Thoracic aorta (tissue), 2 donors: Measurements from ENCODE around the gene FAM227A. TPM values are rescaled to one million over a fixed set of nuclear protein-coding genes. Genes with fewer than 3 reads are reported as not detected.

Experiments
- ATAC-seq: fragments of 150-250 bp; one replicate; pipeline ENCODE4 v1.8.0; 2017; ENCODE audit warnings: low read depth; ENCODE audit not compliant: insufficient number of reproducible peaks, low FRiP score
- DNase-seq: peaks from one replicate; pipeline ENCODE4 v3.0.0-alpha.2; 2020; ENCODE audit warnings: low spot score
- H3K27ac ChIP-seq, 2 donors: fragments of 200-600 bp; sonication (generic); 1 replicate in 1 of 2; 2 replicates in 1 of 2; pipeline ENCODE4 v1.5.1; 2016; ENCODE audit warnings: mild to moderate bottlenecking in 2 of 2, moderate library complexity in 2 of 2
- H3K27me3 ChIP-seq: fragments of 200-600 bp; sonication (generic); replicated peaks from 2 replicates; pipeline ENCODE4 v1.6.0; 2016; ENCODE audit warnings: mild to moderate bottlenecking; ENCODE audit not compliant: insufficient read depth
- H3K36me3 ChIP-seq: fragments of 200-600 bp; sonication (generic); one replicate; pipeline ENCODE4 v1.5.1; 2016
- H3K4me1 ChIP-seq, 2 donors: fragments of 200-600 bp; sonication (generic); 1 replicate in 1 of 2; 2 replicates in 1 of 2; pipeline versions ENCODE4 v1.5.1 to v1.6.0; 2016; ENCODE audit warnings: low read depth in 2 of 2, mild to moderate bottlenecking in 1 of 2; ENCODE audit not compliant: control insufficient read depth in 1 of 2
- H3K4me3 ChIP-seq: fragments of 200-600 bp; sonication (generic); 2 replicates; pipeline ENCODE4 v1.5.1; 2016; ENCODE audit warnings: mild to moderate bottlenecking
- H3K9me3 ChIP-seq: fragments of 200-600 bp; sonication (generic); 2 replicates; pipeline ENCODE4 v1.5.1; 2016
- CTCF ChIP-seq: fragments of 200-600 bp; sonication (generic); IDR thresholded peaks from one replicate; pipeline ENCODE4 v1.5.1; 2019; ENCODE audit warnings: antibody characterized with exemption
- total RNA-seq, 2 donors: library from RNA; depleted of rRNA; stranded (reverse); fragments of >200 nt; gene quantifications; one replicate each; pipeline versions ENCODE4 v1.1.0 to v1.2.3, GENCODE V29; 2016

Gene FAM227A
- total RNA-seq, 2 donors from 2014 or later: 0.71 to 1.9 TPM

DNA sequence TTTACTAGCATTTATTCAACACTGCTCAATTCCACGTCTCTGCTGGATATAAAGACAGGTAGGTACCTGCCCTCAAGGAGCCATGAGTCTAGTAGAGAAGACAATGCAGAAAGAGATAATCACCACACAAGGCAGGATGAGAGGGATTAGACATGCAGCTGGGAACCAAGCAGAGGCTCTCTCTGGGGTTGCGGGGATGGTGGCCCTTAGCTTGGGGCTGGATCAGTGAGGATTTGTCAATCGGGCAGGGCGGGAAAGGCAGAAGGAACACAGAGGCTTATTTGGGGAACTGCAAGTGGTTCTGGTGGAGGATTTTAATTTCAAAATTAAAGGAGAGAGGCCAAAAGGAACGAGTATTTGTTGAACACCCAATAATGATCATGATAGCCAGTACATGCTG lies 77.7 kb downstream of the FAM227A start:
- Histone ChIP-seq H3K4me1 (no peaks in the 10 kb centered on the region), H3K4me3 (no peak overlapping the region), H3K36me3 (no peaks in the 10 kb centered on the region), H3K27ac (no peak overlapping the region), H3K27me3 (no peaks in the 10 kb centered on the region), H3K9me3 (no peaks in the 10 kb centered on the region)
- TF ChIP-seq CTCF: no peak
- DNase-seq: no peak
- ATAC-seq: no peak

DNA sequence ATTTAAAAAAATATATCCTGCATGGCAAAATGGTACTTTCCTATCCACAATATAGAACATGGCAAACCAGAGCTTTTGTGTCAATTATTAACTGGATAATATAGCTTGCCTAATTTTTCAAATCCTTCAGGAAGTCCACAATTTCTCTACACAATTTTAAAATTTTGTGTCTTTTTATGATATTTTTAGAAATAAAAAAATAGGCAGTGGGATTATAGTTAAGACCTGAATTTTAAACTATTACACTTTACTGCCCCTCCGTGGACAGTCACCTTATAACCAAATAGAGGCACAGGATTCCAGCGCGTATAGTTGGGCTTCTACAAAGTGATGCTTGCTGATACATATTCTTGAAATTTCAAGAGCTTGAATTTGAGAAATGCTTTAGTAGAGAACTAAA lies 84.1 kb downstream of the FAM227A start:
- no peaks in the 10 kb centered on the region for H3K36me3 ChIP-seq
- H3K27ac ChIP-seq: no peak overlapping the region
- no peak overlapping the region for H3K4me3 ChIP-seq
- H3K4me1 ChIP-seq: peaks cover 17 to 35% of the 10 kb centered on the region in 2 donors
- peak; percentile 49 for TF ChIP-seq CTCF
- ATAC-seq: no peak
- DNase-seq: no peak
- H3K9me3 ChIP-seq: no peaks in the 10 kb centered on the region
- H3K27me3 ChIP-seq: no peaks in the 10 kb centered on the region

DNA sequence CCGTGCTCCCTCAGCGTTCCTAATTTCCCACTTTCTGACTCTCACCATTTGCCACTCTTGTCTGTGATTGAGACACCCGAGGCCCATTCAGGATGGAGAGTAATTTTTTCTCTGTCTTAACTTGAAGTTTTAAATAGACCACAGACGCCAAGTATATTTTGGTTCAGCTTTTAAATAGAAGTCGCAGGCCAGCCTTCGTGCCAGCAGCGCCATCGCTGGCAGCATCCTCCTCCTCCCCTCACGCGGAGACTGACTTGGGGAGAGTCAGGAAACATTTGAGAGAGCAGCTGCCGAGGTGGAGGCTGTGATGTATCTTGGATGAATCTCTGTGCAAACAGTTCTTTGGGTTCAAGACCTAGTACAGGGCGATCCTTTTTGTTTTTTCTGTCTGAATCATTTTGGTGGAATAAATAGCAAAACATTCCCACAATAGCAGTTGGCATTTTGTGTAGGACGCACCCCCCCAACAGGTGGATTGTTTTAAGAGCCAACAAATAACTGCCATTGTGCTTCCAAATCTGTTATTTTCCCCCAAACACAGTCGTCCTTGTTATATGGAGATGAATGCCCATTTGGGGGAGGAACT lies 85.3 kb downstream of the FAM227A start:
- Histone ChIP-seq H3K4me3 (peak overlapping the region; percentile 80), H3K4me1 (peaks cover 22 to 46% of the 10 kb centered on the region in 2 donors), H3K36me3 (no peaks in the 10 kb centered on the region), H3K9me3 (no peaks in the 10 kb centered on the region), H3K27ac (peak overlapping the region; percentile 78 to 86), H3K27me3 (no peaks in the 10 kb centered on the region)
- no peak for TF ChIP-seq CTCF
- no peak for DNase-seq
- ATAC-seq: peak; percentile 43

DNA sequence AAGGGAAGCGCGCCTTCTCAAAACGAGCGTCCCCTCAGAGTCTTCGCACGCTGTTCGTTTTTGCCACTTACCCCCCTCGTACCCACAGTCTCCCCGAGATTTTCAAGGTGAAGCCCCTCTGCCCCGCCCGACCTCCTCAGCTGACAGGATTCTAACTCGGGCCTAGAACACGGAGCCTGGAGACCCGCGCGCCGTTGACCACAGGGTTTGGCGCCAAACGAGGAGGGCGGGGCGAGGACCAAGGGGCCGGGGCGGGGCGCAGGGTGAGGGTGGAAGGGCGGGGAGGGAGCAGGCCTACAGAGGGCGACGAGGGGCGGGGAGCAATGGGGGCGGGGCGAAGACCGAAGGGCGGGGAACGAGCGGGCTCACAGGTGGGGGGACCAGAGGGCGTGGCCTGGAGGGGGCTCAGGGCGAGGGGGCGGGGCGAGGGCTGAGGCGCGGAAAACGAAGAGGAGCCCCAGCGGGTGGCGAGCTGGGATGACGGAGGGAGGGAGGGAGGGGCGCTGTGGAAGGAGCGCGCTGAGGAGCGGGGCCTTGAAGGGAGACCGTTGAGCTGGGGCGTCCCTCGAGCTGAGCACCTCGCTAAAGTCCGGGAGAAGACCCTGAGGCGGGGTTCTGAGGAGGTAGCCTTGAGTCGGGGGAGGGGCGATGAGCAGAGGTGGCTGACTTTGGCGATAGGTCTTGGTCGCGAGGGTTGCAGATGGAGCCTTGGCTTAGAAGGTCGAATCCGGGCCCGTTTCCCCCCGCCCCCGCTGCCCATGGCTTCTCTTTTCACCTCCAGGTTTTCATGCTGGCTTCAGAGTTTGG lies 86.0 kb downstream of the FAM227A start, which contains the start of gene DMC1:
TSS of gene DMC1 (minus strand) at position 212 of the 807 bp plus-strand sequence. CDS start 1,927 bp downstream, outside the sequence.
- DNase-seq: peak; percentile 82
- no peaks in the 10 kb centered on the region for H3K36me3 ChIP-seq
- no peaks in the 10 kb centered on the region for H3K9me3 ChIP-seq
- TF ChIP-seq CTCF: no peak
- peak; percentile 74 for ATAC-seq
- peak within 1 kb of the TSS; percentile 87 to 88 for H3K27ac ChIP-seq
- no peaks in the 10 kb centered on the region for H3K27me3 ChIP-seq
- peaks cover 22 to 51% of the 10 kb centered on the region in 2 donors for H3K4me1 ChIP-seq
- peak within 1 kb of the TSS; percentile 80 for H3K4me3 ChIP-seq

GRCh38 chr22:38569181-38569971 lies 86.8 kb downstream of the FAM227A start:
- DNase-seq: no peak
- H3K9me3 ChIP-seq: no peaks in the 10 kb centered on the region
- no peak for ATAC-seq
- no peaks in the 10 kb centered on the region for H3K36me3 ChIP-seq
- no peak for TF ChIP-seq CTCF
- H3K4me1 ChIP-seq: peaks cover 22 to 51% of the 10 kb centered on the region in 2 donors
- peak overlapping the region; percentile 87 to 88 for H3K27ac ChIP-seq
- H3K4me3 ChIP-seq: peak overlapping the region; percentile 80
- H3K27me3 ChIP-seq: no peaks in the 10 kb centered on the region
